Esophagus muscularis mucosa (tissue), 4 donors: ENCODE data around the gene SH2D3A.

Experiments used
- EP300 ChIP-seq: sonication (generic); formaldehyde crosslinking; IDR thresholded peaks from one replicate; pipeline ENCODE4 v1.6.1; 2017; ENCODE audit warnings: antibody characterized with exemption
- POLR2AphosphoS5 ChIP-seq, 2 donors: sonication (generic); formaldehyde crosslinking; IDR thresholded peaks; one replicate each; pipeline ENCODE4 v1.6.1; 2017; ENCODE audit warnings: antibody characterized with exemption in 2 of 2
- TF ChIP-seq, protein P1 (sequence below), 3 experiments: fragments of 200-600 bp in 2 of 3; fragments of 450-650 bp in 1 of 3; sonication (generic) in 2 of 3; IDR thresholded peaks; one replicate each; pipeline ENCODE4 v1.5.1; 2017 to 2019; ENCODE audit warnings: antibody characterized with exemption in 3 of 3, mild to moderate bottlenecking in 2 of 3, moderate library complexity in 1 of 3

DNA sequence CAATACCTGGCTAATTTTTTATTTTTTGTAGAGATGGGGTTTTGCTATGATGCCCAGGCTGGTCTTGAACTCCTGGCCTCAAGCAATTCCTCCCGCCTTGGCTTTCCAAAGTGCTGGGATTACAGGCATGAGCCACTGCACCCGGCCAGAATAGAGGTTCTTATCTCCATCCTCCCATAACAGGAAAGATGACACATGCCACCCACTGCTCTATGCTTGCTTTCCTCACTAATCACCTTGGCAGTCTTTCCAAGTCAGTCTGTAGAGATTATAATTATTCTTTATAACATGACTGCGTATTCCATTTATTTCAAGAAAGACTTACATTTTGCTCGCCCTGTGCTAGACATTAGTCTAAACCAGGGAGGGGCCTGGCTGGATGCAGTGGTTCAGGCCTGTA, 12.0 kb upstream of the SH2D3A start:
- TF ChIP-seq, protein P1, sequence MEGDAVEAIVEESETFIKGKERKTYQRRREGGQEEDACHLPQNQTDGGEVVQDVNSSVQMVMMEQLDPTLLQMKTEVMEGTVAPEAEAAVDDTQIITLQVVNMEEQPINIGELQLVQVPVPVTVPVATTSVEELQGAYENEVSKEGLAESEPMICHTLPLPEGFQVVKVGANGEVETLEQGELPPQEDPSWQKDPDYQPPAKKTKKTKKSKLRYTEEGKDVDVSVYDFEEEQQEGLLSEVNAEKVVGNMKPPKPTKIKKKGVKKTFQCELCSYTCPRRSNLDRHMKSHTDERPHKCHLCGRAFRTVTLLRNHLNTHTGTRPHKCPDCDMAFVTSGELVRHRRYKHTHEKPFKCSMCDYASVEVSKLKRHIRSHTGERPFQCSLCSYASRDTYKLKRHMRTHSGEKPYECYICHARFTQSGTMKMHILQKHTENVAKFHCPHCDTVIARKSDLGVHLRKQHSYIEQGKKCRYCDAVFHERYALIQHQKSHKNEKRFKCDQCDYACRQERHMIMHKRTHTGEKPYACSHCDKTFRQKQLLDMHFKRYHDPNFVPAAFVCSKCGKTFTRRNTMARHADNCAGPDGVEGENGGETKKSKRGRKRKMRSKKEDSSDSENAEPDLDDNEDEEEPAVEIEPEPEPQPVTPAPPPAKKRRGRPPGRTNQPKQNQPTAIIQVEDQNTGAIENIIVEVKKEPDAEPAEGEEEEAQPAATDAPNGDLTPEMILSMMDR (IDR thresholded peaks at IDR 0.05): no peak
- no peak for TF ChIP-seq POLR2AphosphoS5 (IDR thresholded peaks at IDR 0.05)
- TF ChIP-seq EP300: no peak
